Retinal pigment epithelial cell (primary cell): ENCODE measurements around the gene JAKMIP2.
"Not testable (repeated sequence)": the region's sequence is repeated elsewhere in the genome, so short reads cannot be mapped to it uniquely, and the experiment has no call there.

Experiments used
- DNase-seq: peaks from one replicate; pipeline ENCODE4 v3.0.0-alpha.2; 2010; ENCODE audit warnings: low read depth
- H3K4me3 ChIP-seq: 2 replicates; pipeline ENCODE4 v1.5.1; 2011; ENCODE audit warnings: mild to moderate bottlenecking, low read length, control low read depth, moderate library complexity
- TF ChIP-seq, protein P1 (sequence below): conservative IDR thresholded peaks from 2 replicates; pipeline ENCODE4 v1.5.1; 2011; ENCODE audit warnings: low read depth, low read length, control low read depth, inconsistent platforms

The JAKMIP2 gene

DNA sequence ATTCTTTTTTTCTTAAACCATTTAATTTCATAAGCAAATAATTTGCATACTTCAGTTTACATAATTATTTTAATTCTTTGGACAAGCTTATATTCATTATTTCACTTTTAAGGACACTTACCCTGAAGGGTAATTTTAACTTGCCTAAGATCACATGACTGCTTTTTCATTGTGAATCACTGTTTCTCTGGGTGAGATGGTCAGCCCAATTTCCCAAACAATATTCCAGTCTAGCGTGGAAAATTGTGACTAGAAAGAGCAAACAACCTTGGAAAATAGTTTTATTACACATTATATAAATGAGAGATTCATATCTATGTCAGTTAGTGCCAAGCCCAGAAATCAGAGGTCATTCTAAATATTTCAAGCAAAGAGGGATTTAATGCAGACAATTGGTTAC lies 21.4 kb upstream of the JAKMIP2 start:
- DNase-seq = no peak
- TF ChIP-seq, protein P1, sequence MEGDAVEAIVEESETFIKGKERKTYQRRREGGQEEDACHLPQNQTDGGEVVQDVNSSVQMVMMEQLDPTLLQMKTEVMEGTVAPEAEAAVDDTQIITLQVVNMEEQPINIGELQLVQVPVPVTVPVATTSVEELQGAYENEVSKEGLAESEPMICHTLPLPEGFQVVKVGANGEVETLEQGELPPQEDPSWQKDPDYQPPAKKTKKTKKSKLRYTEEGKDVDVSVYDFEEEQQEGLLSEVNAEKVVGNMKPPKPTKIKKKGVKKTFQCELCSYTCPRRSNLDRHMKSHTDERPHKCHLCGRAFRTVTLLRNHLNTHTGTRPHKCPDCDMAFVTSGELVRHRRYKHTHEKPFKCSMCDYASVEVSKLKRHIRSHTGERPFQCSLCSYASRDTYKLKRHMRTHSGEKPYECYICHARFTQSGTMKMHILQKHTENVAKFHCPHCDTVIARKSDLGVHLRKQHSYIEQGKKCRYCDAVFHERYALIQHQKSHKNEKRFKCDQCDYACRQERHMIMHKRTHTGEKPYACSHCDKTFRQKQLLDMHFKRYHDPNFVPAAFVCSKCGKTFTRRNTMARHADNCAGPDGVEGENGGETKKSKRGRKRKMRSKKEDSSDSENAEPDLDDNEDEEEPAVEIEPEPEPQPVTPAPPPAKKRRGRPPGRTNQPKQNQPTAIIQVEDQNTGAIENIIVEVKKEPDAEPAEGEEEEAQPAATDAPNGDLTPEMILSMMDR = no peak
- no peak overlapping the region for H3K4me3 ChIP-seq

DNA sequence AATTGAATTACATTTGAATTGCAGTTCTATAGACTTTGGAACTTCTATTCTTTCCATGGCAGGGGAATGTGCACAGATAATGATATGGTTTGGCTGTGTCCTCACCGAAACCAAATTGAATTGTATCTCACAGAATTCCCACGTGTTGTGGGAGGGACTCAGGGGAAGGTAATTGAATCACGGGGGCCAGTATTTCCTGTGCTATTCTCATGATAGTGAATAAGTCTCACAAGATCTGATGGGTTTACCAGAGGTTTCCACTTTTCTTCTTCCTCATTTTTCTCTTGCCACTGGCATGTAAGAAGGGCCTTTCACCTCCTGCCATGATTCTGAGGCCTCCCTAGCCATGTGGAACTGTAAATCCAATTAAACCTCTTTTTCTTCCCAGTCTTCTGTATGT lies 20.6 kb upstream of the JAKMIP2 start:
- not testable (repeated sequence) for DNase-seq, H3K4me3 ChIP-seq

DNA sequence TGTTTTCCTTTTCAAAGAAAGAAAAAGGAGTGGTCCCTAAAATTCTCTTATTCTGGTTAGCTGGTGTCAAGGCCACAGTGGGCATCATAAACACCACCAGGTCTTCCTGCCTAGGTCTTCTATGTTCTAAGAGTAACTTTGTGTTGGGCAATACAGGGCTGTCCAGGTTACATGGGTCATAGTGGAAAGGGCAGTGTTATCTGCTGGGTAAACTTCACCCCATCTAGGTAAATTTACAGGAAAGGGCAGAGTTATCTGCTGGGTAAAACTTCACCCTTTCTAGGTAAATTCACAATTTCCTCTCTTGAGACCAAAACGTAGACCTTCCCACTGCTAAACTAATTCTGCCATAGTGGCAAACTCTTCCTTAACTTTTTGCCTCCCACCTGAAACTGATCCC lies 18.9 kb upstream of the JAKMIP2 start:
- no peak for DNase-seq
- TF ChIP-seq, protein P1 = no peak
- no peak overlapping the region for H3K4me3 ChIP-seq

DNA sequence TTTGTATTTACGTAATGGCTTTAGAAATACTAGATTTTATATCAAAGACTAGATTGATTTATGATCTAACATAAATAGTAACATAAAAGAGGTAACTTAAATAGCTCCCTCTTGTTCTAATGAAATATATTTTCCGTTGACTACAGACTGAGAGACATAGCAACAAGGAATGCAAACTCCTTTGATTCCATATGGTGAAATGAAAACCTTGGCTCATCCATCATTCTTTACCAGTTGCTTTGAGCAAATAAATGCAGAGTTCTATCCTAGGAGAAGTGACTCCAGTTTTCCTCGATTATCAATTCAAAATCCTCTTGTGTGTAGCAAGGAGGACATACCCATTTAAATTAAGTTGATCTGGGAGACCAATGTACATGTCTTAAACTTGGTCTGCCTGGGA lies 18.0 kb upstream of the JAKMIP2 start:
- no peak for DNase-seq
- no peak overlapping the region for H3K4me3 ChIP-seq
- TF ChIP-seq, protein P1 = no peak

DNA sequence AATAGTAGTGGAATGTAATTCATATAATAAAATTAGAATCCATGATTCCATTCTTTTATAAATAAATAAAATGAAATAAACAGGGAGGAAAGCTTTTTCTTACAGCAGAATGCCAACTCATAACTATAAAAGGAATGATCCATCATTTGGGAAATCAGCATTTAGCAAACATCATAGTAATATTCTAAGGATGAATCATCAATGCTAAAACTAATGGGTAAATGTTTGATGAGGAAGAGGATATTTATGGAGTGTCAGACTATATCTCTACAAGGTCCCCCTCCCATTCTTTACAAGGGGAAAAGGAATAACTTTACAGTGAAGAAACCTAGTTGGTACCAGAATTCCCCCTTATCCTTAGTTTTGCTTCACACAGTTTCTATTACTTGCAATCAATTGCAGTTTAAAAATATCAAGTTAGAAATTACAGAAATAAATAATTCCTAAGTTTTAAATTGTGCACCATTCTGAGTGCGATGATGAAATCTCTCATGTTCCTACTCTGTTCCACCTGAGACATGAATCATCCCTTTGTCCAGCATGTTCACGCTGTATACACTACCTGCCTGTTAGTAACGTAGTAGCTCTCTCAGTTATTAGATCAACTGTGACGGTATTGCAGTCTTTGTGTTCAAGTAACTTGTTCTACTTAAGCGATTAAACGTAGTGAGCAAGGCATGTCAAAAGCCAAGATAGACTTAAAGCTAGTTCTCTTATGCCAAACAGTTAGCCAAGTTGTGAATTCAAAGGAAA lies 14.2 kb upstream of the JAKMIP2 start:
- DNase-seq = no peak
- no peak overlapping the region for H3K4me3 ChIP-seq
- TF ChIP-seq, protein P1 = no peak

DNA sequence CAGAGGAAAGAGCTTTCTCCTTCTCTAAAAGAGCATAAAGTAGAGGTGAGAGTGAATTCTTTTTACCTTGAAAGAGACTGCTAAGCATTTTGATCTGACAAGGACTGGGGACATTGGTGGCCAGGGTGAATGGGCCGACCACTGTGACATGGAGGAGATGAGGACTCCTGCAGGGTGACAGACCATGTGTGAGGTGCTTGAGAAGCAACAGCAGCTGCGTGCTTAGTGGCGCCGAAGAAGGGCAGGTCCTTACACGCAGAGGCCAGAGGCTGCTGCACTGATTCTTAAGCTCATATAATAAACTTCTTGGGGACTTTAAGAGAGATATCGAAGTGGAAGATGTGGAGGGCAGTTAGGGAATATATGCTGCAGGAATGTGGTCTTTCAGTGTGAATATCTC lies 8.7 kb upstream of the JAKMIP2 start:
- H3K4me3 ChIP-seq = no peak overlapping the region
- TF ChIP-seq, protein P1 = no peak
- no peak for DNase-seq

DNA sequence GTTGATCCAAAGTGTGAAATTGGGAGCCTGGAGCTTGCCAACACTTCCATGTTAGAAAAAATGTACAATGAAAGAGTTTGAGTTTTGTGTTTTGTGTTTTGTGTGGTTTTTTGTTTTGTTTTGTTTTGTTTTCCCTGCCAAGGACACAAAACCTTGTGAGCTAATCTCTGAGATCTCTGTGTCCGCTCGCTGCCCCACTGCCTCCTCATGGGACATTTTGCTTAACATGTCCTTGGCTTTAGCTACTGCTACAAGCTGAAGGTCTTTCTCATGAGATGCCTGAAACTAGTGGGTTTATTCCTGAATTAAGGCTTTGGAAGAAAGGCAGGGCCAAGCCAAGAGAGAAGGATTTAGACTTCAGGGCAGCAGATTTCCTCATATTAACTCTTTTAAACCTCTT lies 7.3 kb upstream of the JAKMIP2 start:
- no peak overlapping the region for H3K4me3 ChIP-seq
- DNase-seq = no peak
- TF ChIP-seq, protein P1 = no peak
